HepG2 (cell line): Measurements from ENCODE around the gene G6PC3. TPM values are rescaled to one million over a fixed set of nuclear protein-coding genes. Genes with fewer than 3 reads are reported as not detected.

Experiments used
- ATRX ChIP-seq: sonication (generic); formaldehyde crosslinking; IDR thresholded peaks from 2 replicates; pipeline ENCODE4 v1.4.0; 2020; ENCODE audit warnings: missing genetic modification reagents, borderline replicate concordance
- ETV5 ChIP-seq: IDR thresholded peaks from 2 replicates; pipeline ENCODE4 v1.6.1; 2018; ENCODE audit warnings: missing biosample characterization, missing genetic modification reagents, inconsistent platforms, borderline replicate concordance
- FOXJ3 ChIP-seq: sonication (generic); formaldehyde crosslinking; IDR thresholded peaks from 2 replicates; pipeline ENCODE4 v1.4.0; 2020; ENCODE audit warnings: missing genetic modification reagents, mild to moderate bottlenecking, borderline replicate concordance
- HMGA1 ChIP-seq: sonication (generic); formaldehyde crosslinking; conservative IDR thresholded peaks from 2 replicates; pipeline ENCODE4 v1.4.0; 2020; ENCODE audit warnings: missing genetic modification reagents
- MAFF ChIP-seq: IDR thresholded peaks from 2 replicates; pipeline ENCODE4 v1.6.1; 2011; ENCODE audit warnings: low read depth, low read length, improper control_type of control experiment
- MED1 ChIP-seq: sonication (generic); formaldehyde crosslinking; IDR thresholded peaks from 2 replicates; pipeline ENCODE4 v1.4.0; 2020; ENCODE audit warnings: missing genetic modification reagents
- MZF1 ChIP-seq: sonication (generic); formaldehyde crosslinking; IDR thresholded peaks from 2 replicates; pipeline ENCODE4 v1.8.1; 2023; ENCODE audit warnings: mild to moderate bottlenecking, missing genetic modification reagents, borderline replicate concordance
- NFIB ChIP-seq: sonication (generic); formaldehyde crosslinking; IDR thresholded peaks from 2 replicates; pipeline ENCODE4 v1.9.0; 2021; ENCODE audit warnings: missing genetic modification reagents, mild to moderate bottlenecking, borderline replicate concordance
- RFX1 ChIP-seq: fragments of 450-650 bp; IDR thresholded peaks from 2 replicates; pipeline ENCODE4 v1.6.1; 2017
- RORA ChIP-seq: sonication (generic); formaldehyde crosslinking; IDR thresholded peaks from 2 replicates; pipeline ENCODE4 v1.5.0; 2020; ENCODE audit warnings: mild to moderate bottlenecking, missing genetic modification reagents, moderate library complexity
- SCMH1 ChIP-seq: sonication (generic); formaldehyde crosslinking; IDR thresholded peaks from 2 replicates; pipeline ENCODE4 v1.9.0; 2021; ENCODE audit warnings: missing genetic modification reagents, mild to moderate bottlenecking, borderline replicate concordance
- SMAD3 ChIP-seq: sonication (generic); formaldehyde crosslinking; IDR thresholded peaks from 2 replicates; pipeline ENCODE4 v1.4.0; 2020; ENCODE audit warnings: missing genetic modification reagents
- TAF15 ChIP-seq: fragments of 200-400 bp; formaldehyde crosslinking; IDR thresholded peaks from one replicate; pipeline ENCODE4 v1.6.1; 2018; ENCODE audit warnings: mild to moderate bottlenecking, low read depth, low read length; ENCODE audit not compliant: poor library complexity, severe bottlenecking
- ZNF326 ChIP-seq: sonication (generic); formaldehyde crosslinking; IDR thresholded peaks from 2 replicates; pipeline ENCODE4 v1.4.0; 2020; ENCODE audit warnings: missing genetic modification reagents, borderline replicate concordance
- ZNF496 ChIP-seq: sonication (generic); formaldehyde crosslinking; IDR thresholded peaks from 2 replicates; pipeline ENCODE4 v1.8.1; 2023; ENCODE audit warnings: mild to moderate bottlenecking, moderate library complexity, missing genetic modification reagents; ENCODE audit not compliant: insufficient replicate concordance
- ZNF577 ChIP-seq: sonication (generic); formaldehyde crosslinking; IDR thresholded peaks from 2 replicates; pipeline ENCODE4 v1.4.0; 2020; ENCODE audit warnings: mild to moderate bottlenecking, low read depth, missing genetic modification reagents, borderline replicate concordance
- ZNF780A ChIP-seq: sonication (generic); formaldehyde crosslinking; IDR thresholded peaks from 2 replicates; pipeline ENCODE4 v1.8.0; 2022; ENCODE audit warnings: mild to moderate bottlenecking, missing genetic modification reagents, moderate library complexity
- polyA plus RNA-seq, 8 experiments: library from polyadenylated mRNA; depleted of rRNA in 3 of 8; stranded (reverse) in 7 of 8; unstranded in 1 of 8; fragments of >200 nt; fragmentation: Illumina TruSeq in 4 of 8; extraction: Trizol in 4 of 8; gene quantifications; 2 replicates each; pipeline versions ENCODE4 v1.2.1 to v1.2.3, GENCODE V29; 2011 to 2016; ENCODE audit warnings: low read depth in 4 of 8, missing spikeins in 1 of 8, mixed read lengths in 1 of 8; ENCODE audit not compliant: insufficient read depth in 1 of 8
- total RNA-seq, 5 experiments: library from RNA; depleted of rRNA; stranded (reverse); fragments of >200 nt; fragmentation: Illumina TruSeq; extraction: Trizol; gene quantifications; 2 replicates each; pipeline ENCODE4 v1.2.3, GENCODE V29; 2016; ENCODE audit warnings: low read depth in 1 of 5
- TF ChIP-seq, protein P1 (sequence below): sonication (generic); formaldehyde crosslinking; IDR thresholded peaks from 2 replicates; pipeline ENCODE4 v1.4.0; 2020; ENCODE audit warnings: mild to moderate bottlenecking, missing genetic modification reagents
- TF ChIP-seq, protein P2 (sequence below): IDR thresholded peaks from 2 replicates; pipeline ENCODE4 v1.6.1; 2016; ENCODE audit warnings: low read depth
- TF ChIP-seq, protein P3 (sequence below): sonication (generic); formaldehyde crosslinking; IDR thresholded peaks from 2 replicates; pipeline ENCODE4 v1.8.0; 2023; ENCODE audit warnings: mild to moderate bottlenecking, missing genetic modification reagents
- TF ChIP-seq, protein P4 (sequence below): sonication (generic); formaldehyde crosslinking; IDR thresholded peaks from 2 replicates; pipeline ENCODE4 v1.4.0; 2020; ENCODE audit warnings: mild to moderate bottlenecking, missing genetic modification reagents
- TF ChIP-seq, protein P5 (sequence below): fragments of 450-650 bp; IDR thresholded peaks from 2 replicates; pipeline ENCODE4 v1.6.1; 2017; ENCODE audit warnings: mild to moderate bottlenecking

The G6PC3 gene
- total and polyA plus RNA-seq, 2 of the 13 experiments (the other 11 are each of a cell fraction or from before 2014, with no cell fraction given) = 38.5 to 75.8 TPM

DNA sequence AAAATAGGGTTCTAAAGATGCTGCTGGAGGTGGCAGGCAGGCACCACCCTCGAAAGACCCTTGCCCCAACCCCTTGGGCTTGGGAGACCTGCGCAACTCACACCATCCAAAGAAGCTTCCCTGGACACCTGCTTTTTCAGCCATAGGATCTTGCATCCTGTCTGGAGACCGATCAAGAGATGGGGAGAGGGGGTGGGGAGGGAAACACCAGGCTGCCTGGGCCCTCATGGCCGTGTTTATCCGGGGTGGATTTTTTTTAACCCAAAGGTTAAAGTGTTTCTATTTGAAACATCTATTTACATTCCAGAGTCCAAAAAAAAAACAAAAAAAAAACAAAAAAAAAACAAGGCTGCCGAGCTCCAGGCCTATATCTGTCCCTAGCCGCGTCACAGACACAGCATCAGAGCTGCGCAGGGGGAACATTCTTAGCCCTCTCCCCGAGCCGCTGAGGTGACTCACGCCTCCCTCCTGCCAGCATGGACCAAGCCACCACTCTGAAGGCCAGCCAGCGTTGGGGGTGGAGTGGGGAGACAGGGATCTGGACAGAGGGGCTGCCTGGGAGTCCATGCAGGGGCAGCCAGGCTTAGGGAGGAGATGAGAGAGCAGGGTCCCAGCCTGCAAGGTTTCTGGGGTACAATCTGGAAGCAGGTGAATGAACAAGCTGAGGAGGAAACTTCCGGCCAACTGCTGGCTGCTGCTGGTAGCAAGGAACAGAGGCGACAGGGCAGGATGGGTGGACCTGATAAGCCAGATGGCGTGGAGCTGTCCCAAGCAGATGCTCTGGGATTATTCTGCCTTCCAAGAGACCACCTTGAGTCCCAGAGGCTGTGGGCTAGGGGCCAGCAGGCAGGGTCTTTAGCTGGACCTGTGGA, 38.1 kb downstream of the G6PC3 start (continued):
- TF ChIP-seq, protein P1, sequence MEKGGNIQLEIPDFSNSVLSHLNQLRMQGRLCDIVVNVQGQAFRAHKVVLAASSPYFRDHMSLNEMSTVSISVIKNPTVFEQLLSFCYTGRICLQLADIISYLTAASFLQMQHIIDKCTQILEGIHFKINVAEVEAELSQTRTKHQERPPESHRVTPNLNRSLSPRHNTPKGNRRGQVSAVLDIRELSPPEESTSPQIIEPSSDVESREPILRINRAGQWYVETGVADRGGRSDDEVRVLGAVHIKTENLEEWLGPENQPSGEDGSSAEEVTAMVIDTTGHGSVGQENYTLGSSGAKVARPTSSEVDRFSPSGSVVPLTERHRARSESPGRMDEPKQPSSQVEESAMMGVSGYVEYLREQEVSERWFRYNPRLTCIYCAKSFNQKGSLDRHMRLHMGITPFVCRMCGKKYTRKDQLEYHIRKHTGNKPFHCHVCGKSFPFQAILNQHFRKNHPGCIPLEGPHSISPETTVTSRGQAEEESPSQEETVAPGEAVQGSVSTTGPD (CRISPR knock-in tag) = 0 out of 2 replicates have a peak, but pooled peaks have one; percentile 49
- TF ChIP-seq ZNF326 (CRISPR knock-in tag) (no peak), MZF1 (CRISPR knock-in tag) (no peak), ETV5 (peak; percentile 74), FOXJ3 (CRISPR knock-in tag) (peak; percentile 87; the same call in 1 of the 2 replicates), RORA (CRISPR knock-in tag) (no peak), HMGA1 (CRISPR knock-in tag) (no peak), ZNF577 (CRISPR knock-in tag) (0 out of 2 replicates have a peak, but pooled peaks have one; percentile 71), MED1 (CRISPR knock-in tag) (peak; percentile 89), ATRX (no peak), RFX1 (no peak), NFIB (no peak), SCMH1 (no peak), TAF15 (no peak), ZNF496 (CRISPR knock-in tag) (no peak), ZNF780A (CRISPR knock-in tag) (no peak), SMAD3 (CRISPR knock-in tag) (peak; percentile 43; the same call in 1 of the 2 replicates), MAFF (no peak)
- TF ChIP-seq, protein P2, sequence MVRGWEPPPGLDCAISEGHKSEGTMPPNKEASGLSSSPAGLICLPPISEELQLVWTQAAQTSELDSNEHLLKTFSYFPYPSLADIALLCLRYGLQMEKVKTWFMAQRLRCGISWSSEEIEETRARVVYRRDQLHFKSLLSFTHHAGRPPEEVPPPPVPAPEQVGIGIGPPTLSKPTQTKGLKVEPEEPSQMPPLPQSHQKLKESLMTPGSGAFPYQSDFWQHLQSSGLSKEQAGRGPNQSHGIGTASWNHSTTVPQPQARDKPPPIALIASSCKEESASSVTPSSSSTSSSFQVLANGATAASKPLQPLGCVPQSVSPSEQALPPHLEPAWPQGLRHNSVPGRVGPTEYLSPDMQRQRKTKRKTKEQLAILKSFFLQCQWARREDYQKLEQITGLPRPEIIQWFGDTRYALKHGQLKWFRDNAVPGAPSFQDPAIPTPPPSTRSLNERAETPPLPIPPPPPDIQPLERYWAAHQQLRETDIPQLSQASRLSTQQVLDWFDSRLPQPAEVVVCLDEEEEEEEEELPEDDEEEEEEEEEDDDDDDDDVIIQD (CRISPR knock-in tag) = peak; percentile 95
- TF ChIP-seq, protein P3, sequence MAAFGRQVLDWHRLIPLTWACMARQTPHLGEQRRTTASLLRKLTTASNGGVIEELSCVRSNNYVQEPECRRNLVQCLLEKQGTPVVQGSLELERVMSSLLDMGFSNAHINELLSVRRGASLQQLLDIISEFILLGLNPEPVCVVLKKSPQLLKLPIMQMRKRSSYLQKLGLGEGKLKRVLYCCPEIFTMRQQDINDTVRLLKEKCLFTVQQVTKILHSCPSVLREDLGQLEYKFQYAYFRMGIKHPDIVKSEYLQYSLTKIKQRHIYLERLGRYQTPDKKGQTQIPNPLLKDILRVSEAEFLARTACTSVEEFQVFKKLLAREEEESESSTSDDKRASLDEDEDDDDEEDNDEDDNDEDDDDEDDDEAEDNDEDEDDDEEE (CRISPR knock-in tag) = no peak; the same call in 1 of the 2 replicates
- TF ChIP-seq, protein P4, sequence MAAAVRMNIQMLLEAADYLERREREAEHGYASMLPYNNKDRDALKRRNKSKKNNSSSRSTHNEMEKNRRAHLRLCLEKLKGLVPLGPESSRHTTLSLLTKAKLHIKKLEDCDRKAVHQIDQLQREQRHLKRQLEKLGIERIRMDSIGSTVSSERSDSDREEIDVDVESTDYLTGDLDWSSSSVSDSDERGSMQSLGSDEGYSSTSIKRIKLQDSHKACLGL (CRISPR knock-in tag) = no peak; the same call in 1 of the 2 replicates
- TF ChIP-seq, protein P5, sequence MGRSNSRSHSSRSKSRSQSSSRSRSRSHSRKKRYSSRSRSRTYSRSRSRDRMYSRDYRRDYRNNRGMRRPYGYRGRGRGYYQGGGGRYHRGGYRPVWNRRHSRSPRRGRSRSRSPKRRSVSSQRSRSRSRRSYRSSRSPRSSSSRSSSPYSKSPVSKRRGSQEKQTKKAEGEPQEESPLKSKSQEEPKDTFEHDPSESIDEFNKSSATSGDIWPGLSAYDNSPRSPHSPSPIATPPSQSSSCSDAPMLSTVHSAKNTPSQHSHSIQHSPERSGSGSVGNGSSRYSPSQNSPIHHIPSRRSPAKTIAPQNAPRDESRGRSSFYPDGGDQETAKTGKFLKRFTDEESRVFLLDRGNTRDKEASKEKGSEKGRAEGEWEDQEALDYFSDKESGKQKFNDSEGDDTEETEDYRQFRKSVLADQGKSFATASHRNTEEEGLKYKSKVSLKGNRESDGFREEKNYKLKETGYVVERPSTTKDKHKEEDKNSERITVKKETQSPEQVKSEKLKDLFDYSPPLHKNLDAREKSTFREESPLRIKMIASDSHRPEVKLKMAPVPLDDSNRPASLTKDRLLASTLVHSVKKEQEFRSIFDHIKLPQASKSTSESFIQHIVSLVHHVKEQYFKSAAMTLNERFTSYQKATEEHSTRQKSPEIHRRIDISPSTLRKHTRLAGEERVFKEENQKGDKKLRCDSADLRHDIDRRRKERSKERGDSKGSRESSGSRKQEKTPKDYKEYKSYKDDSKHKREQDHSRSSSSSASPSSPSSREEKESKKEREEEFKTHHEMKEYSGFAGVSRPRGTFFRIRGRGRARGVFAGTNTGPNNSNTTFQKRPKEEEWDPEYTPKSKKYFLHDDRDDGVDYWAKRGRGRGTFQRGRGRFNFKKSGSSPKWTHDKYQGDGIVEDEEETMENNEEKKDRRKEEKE = no peak
